Tibial artery (tissue), 4 donors: ENCODE results near the gene TRPV5.

Source experiments
- DNase-seq, 2 donors: peaks; one replicate each; pipeline ENCODE4 v3.0.0-alpha.2; 2019
- H3K27ac ChIP-seq, 2 donors: fragments of 200-600 bp; sonication (generic) in 1 of 2; 1 replicate in 1 of 2; 2 replicates in 1 of 2; pipeline ENCODE4 v1.5.1; 2018 to 2019; ENCODE audit warnings: mild to moderate bottlenecking in 1 of 2
- H3K27me3 ChIP-seq, 2 donors: fragments of 200-600 bp; sonication (generic) in 1 of 2; one replicate each; pipeline versions ENCODE4 v1.5.1 to v1.6.0; 2016 to 2019
- H3K36me3 ChIP-seq, 3 donors: fragments of 200-600 bp; sonication (generic) in 2 of 3; one replicate each; pipeline ENCODE4 v1.5.1; 2016 to 2019; ENCODE audit warnings: mild to moderate bottlenecking in 2 of 3
- H3K4me1 ChIP-seq, 4 donors: fragments of 200-600 bp; sonication (generic) in 2 of 4; 1 replicate in 3 of 4; 2 replicates in 1 of 4; pipeline ENCODE4 v1.5.1; 2016 to 2019
- H3K4me3 ChIP-seq, 2 donors: fragments of 200-600 bp; sonication (generic) in 1 of 2; 1 replicate in 1 of 2; 2 replicates in 1 of 2; pipeline ENCODE4 v1.5.1; 2018 to 2019; ENCODE audit warnings: mild to moderate bottlenecking in 2 of 2
- H3K9me3 ChIP-seq, 3 donors: fragments of 200-600 bp; sonication (generic) in 1 of 3; one replicate each; pipeline ENCODE4 v1.5.1; 2016 to 2019
- intact Hi-C: fragments of 100-400 bp; cut with DNase I; formaldehyde crosslinking; loops from one replicate; pipeline ENCODE4 v1.15.0; 2023; ENCODE audit warnings: low total_unique reads
- TF ChIP-seq, protein P1 (sequence below), 2 experiments: fragments of 200-600 bp in 1 of 2; fragments of 450-650 bp in 1 of 2; IDR thresholded peaks; one replicate each; pipeline ENCODE4 v1.5.1; 2017 to 2019; ENCODE audit warnings: antibody characterized with exemption in 2 of 2, mild to moderate bottlenecking in 1 of 2, moderate library complexity in 1 of 2

The TRPV5 gene

DNA sequence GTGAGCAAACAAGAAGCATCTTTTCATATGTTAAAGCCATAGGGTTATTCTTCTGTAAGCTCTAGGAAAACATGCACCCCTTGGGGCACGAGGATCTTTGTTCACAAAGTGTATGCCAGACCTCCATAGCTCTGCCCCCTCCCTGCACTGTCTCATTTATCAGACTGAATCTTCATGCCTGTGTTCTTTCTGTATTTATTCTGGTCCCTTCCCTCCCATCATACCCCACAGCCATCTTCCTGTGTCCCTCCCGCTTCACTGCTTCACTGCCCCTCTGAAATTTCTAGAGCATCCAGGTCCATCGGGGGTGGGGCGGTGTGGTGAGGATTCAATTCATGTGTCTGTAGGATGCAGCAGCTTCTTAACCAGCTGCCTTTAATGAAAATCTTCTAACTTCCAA, 71.2 kb downstream of the TRPV5 start:
- Histone ChIP-seq H3K4me3 (no peak overlapping the region), H3K27ac (no peak overlapping the region), H3K36me3 (peaks cover 19 to 46% (median 27%) of the 10 kb centered on the region in 3 donors), H3K9me3 (no peaks in the 10 kb centered on the region), H3K4me1 (peaks cover 0 to 3% (median 0%) of the 10 kb centered on the region in 4 donors), H3K27me3 (no peaks in the 10 kb centered on the region)
- TF ChIP-seq, protein P1, sequence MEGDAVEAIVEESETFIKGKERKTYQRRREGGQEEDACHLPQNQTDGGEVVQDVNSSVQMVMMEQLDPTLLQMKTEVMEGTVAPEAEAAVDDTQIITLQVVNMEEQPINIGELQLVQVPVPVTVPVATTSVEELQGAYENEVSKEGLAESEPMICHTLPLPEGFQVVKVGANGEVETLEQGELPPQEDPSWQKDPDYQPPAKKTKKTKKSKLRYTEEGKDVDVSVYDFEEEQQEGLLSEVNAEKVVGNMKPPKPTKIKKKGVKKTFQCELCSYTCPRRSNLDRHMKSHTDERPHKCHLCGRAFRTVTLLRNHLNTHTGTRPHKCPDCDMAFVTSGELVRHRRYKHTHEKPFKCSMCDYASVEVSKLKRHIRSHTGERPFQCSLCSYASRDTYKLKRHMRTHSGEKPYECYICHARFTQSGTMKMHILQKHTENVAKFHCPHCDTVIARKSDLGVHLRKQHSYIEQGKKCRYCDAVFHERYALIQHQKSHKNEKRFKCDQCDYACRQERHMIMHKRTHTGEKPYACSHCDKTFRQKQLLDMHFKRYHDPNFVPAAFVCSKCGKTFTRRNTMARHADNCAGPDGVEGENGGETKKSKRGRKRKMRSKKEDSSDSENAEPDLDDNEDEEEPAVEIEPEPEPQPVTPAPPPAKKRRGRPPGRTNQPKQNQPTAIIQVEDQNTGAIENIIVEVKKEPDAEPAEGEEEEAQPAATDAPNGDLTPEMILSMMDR (IDR thresholded peaks at IDR 0.05): no peak
- no peak for DNase-seq
- intact Hi-C loops: loop anchor here (10.0 kb wide), 1 partner anchor 362 kb away; the partner anchor contains the start of gene TAS2R40

DNA sequence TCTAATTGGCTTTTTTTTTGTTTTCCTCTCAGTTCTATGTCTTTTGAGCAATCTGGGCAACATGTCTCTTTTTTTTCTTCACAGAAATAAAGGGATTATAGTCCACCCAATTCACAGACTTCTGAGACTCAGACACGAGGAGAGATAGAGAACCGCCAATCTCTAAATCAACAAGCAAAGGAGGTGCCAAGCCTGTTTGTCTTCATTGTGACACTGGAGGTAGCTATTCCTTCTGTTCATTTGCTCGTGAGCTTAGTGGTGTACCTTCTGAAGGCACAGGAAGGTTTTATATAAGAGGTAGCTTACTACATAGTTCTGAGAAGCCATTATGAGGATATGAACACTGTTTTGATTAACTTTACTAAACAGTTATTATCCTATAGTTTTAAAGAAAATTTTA, 72.6 kb downstream of the TRPV5 start:
- H3K36me3 ChIP-seq: peaks cover 19 to 38% (median 27%) of the 10 kb centered on the region in 3 donors
- no peak overlapping the region for H3K4me3 ChIP-seq
- no peaks in the 10 kb centered on the region for H3K9me3 ChIP-seq
- H3K27ac ChIP-seq: no peak overlapping the region
- peaks cover 0 to 17% (median 9%) of the 10 kb centered on the region in 4 donors for H3K4me1 ChIP-seq
- no peaks in the 10 kb centered on the region for H3K27me3 ChIP-seq
- TF ChIP-seq, protein P1 (IDR thresholded peaks at IDR 0.05): no peak
- intact Hi-C loops: loop anchor here (10.0 kb wide), 1 partner anchor 364 kb away; the partner anchor contains the start of gene TAS2R40
- DNase-seq: no peak

DNA sequence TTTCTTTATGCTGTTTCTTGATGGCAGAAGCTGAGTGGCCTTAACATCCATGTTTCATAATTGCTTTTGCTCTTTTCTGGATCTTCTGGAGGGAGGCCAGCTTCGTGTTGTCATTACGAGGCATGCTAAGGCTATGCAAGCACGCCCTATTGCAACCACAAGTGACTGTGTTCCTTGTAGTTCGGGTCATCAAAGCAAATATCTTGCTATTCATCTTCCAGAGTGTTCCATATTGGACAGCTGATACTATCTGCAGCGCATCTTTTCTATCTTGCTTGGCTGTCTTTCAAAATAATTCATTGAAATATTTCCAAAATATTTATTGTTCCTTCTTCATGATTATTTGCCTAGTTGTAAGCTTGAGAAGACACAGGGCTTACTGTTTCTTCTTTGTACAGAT, 73.7 kb downstream of the TRPV5 start:
- Histone ChIP-seq H3K36me3 (peaks cover 19 to 38% (median 27%) of the 10 kb centered on the region in 3 donors), H3K4me3 (no peak overlapping the region), H3K27ac (no peak overlapping the region), H3K9me3 (no peaks in the 10 kb centered on the region), H3K27me3 (no peaks in the 10 kb centered on the region), H3K4me1 (peaks cover 0 to 23% (median 14%) of the 10 kb centered on the region in 4 donors)
- intact Hi-C loops: loop anchor here (10.0 kb wide), 1 partner anchor 365 kb away; the partner anchor contains the start of gene TAS2R40
- DNase-seq: peak in 1 of 2 donors; percentile 71
- TF ChIP-seq, protein P1 (IDR thresholded peaks at IDR 0.05): no peak

DNA sequence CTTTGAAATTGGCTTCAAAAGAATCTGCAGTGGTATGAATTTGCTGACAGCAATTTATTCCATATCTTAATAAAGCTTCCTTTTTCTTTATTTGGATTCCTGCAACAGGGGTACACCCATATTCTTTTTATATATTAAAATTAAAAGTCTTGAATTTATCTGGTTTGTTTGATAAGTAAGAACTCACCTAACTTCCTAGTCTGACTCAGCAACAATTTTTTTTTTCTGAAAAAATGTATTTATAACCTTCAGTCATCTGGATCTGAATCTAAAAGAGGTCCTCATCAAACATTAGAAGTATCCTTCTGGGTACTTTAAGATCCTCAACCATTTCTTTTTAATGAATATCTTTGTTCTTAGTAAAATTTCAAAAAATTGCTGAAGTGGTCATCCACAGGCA, 74.1 kb downstream of the TRPV5 start:
- no peak overlapping the region for H3K4me3 ChIP-seq
- H3K27ac ChIP-seq: no peak overlapping the region
- TF ChIP-seq, protein P1 (IDR thresholded peaks at IDR 0.05): no peak
- H3K36me3 ChIP-seq: peaks cover 19 to 34% (median 26%) of the 10 kb centered on the region in 3 donors
- peaks cover 0 to 23% (median 14%) of the 10 kb centered on the region in 4 donors for H3K4me1 ChIP-seq
- intact Hi-C loops: no loop called here
- H3K9me3 ChIP-seq: no peaks in the 10 kb centered on the region
- DNase-seq: no peak
- no peaks in the 10 kb centered on the region for H3K27me3 ChIP-seq
